IPS DF 6.9 (cell line): ENCODE data around the gene C16orf54.
"Not testable (repeated sequence)": the region's sequence is repeated elsewhere in the genome, so short reads cannot be mapped to it uniquely, and the experiment has no call there.

Experiments used
- DNase-seq: peaks from one replicate; pipeline ENCODE4 v3.0.0-alpha.2; 2013; ENCODE audit warnings: low read depth, low spot score
- H3K27ac ChIP-seq: one replicate; pipeline ENCODE4 v1.5.1; 2013; ENCODE audit warnings: low read length, control low read depth
- H3K27me3 ChIP-seq: 2 replicates; pipeline ENCODE4 v1.6.1; 2013; ENCODE audit warnings: mild to moderate bottlenecking, low read length; ENCODE audit not compliant: control insufficient read depth, insufficient read depth
- H3K36me3 ChIP-seq: 2 replicates; pipeline ENCODE4 v1.6.1; 2013; ENCODE audit warnings: low read length; ENCODE audit not compliant: control insufficient read depth, insufficient read depth
- H3K4me1 ChIP-seq: 2 replicates; pipeline ENCODE4 v1.6.1; 2013; ENCODE audit warnings: low read length; ENCODE audit not compliant: control insufficient read depth, insufficient read depth
- H3K4me3 ChIP-seq: 2 replicates; pipeline ENCODE4 v1.5.1; 2013; ENCODE audit warnings: mild to moderate bottlenecking, low read length
- H3K9me3 ChIP-seq: 2 replicates; pipeline ENCODE4 v1.6.1; 2013; ENCODE audit warnings: low read length, inconsistent platforms; ENCODE audit not compliant: control insufficient read depth, insufficient read depth
- WGBS: extraction: QIAGEN DNeasy Blood & Tissue Kit; methylation state at CpG from one replicate; pipeline ENCODE4 v1.1.7; 2013; ENCODE audit warnings: mixed read lengths, missing lambda C conversion rate; ENCODE audit not compliant: insufficient read length, insufficient coverage; 5-methylcytosine and 5-hydroxymethylcytosine counted together

C16orf54 gene

DNA sequence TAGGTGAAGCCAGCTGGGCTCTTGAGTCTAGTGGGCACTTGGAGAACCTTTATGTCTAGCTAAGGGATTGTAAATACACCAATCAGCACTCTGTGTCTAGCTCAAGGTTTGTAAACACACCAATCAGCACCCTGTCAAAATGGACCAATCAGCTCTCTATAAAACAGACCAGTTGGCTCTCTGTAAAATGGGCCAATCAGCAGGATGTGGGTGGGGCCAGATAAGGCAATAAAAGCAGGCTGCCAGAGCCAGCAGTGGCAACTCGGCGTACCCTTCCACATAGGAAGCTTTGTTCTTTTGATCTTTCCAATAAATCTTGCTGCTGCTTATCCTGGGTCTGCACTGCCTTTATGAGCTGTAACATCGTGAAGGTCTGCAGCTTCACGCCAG lies 3.0 kb upstream of the C16orf54 start:
- not testable (repeated sequence) for H3K36me3 ChIP-seq, DNase-seq, H3K27ac ChIP-seq, H3K4me3 ChIP-seq, H3K4me1 ChIP-seq, H3K27me3 ChIP-seq, H3K9me3 ChIP-seq
- no CpG with 5 or more reads among the region's 4 CpGs for WGBS

GRCh38 chr16:29747947-29748759 lies 2.4 kb upstream of the C16orf54 start:
- no peak overlapping the region for H3K4me3 ChIP-seq
- DNase-seq: no peak
- no peaks in the 10 kb centered on the region for H3K36me3 ChIP-seq
- H3K4me1 ChIP-seq: no peaks in the 10 kb centered on the region
- no peaks in the 10 kb centered on the region for H3K27me3 ChIP-seq
- no peaks in the 10 kb centered on the region for H3K9me3 ChIP-seq
- no peak overlapping the region for H3K27ac ChIP-seq
- WGBS: no CpG with 5 or more reads among the region's 30 CpGs

DNA sequence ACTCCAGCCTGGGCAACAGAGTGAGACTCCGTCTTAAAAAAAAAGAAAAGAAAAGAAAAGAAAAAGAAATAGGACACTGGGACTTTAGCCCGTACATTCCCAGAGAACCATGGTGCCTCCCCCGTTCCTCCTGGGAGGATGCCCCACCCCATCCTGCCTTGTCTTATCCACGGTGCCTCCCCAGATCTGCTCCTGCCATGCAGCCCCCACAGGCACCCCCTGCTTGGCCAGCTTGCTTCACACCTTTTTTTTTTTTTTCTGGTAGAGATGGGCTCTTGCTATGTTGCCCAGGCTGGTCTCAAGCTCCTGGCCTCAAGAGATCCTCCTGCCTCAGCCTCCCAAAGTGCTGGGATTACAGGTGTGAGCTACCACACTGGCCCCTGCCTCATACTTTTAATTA lies 728 bp upstream of the C16orf54 start:
- not testable (repeated sequence) for H3K4me3 ChIP-seq, H3K9me3 ChIP-seq, DNase-seq, H3K36me3 ChIP-seq, H3K4me1 ChIP-seq, H3K27me3 ChIP-seq, H3K27ac ChIP-seq
- WGBS: no CpG with 5 or more reads among the region's 4 CpGs

- no peak for DNase-seq
- no peak overlapping the region for H3K4me3 ChIP-seq
- no peak overlapping the region for H3K27ac ChIP-seq
These were observed 503 bp downstream of the C16orf54 start for GRCh38 chr16:29745121-29745852.

DNA sequence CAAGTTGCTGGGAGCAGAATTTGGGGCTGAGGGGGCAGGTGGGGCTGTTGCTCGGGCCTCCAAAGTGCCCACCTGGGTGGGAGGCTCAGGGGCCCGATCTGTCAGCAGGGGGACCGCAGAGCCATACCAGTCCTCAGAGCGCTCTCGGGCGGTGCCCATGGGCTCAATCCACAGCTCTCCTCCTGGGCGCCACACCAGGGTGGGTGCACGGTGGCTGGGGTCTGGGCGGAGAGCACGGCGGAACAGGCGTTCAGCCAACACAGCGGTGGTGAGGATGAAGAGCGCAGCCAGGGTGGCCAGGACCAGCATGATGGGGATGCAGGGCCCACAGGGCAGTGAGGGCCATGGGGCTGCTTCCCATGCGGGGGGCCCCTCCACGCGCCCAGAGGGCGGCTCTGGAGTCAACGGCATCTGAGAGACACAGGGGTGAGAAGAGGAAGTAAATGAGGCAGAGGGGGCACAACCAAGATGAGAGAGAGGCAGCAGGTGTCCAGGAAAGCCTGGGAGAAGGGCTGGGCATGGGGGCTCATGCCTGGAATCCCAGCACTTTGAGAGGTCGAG lies 1.2 kb downstream of the C16orf54 start:
- no peaks in the 10 kb centered on the region for H3K9me3 ChIP-seq
- H3K4me1 ChIP-seq: no peaks in the 10 kb centered on the region
- WGBS: no CpG with 5 or more reads among the region's 20 CpGs
- H3K36me3 ChIP-seq: no peaks in the 10 kb centered on the region
- no peak for DNase-seq
- no peak overlapping the region for H3K4me3 ChIP-seq
- H3K27me3 ChIP-seq: no peaks in the 10 kb centered on the region
- no peak overlapping the region for H3K27ac ChIP-seq

More at GRCh38 chr16:29745121-29745852, 503 bp downstream of the C16orf54 start:
- Histone ChIP-seq H3K4me1 (no peaks in the 10 kb centered on the region), H3K9me3 (no peaks in the 10 kb centered on the region), H3K27me3 (no peaks in the 10 kb centered on the region), H3K36me3 (no peaks in the 10 kb centered on the region)
- WGBS: no CpG with 5 or more reads among the region's 16 CpGs

DNA sequence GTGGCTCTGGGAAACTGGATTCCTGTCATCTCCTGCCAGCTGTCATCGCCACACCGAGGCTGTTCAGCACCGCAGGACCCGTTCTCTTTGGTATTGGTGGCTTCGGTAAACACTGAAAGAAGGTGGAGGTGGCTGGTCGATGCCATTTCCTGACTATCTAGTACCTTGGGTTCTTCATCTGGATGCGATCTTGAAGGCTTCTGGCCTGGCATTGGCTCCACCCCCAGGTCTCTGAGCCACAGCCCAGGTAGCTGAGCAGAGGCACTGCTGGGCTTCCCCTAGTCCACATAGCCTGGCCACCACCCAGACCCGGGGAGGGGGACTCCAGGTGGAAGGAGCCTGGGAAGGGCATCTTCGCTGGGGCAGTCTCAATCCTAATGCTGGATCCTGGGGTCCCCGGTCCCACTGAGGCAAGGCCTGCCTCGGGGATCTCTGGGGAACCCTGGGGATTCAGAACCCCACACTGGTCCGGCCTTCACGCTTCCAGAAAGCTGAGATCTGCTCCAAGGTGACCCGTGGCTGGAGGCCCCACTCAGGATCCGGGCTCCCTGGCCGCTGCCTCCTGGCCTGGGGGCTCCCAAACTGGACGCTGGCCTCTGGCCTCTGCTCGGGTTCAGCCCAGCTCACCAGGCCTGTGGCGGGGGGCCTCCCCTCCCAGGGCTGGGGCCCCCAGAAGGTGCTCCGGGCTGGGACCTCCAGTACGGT lies 1.8 kb downstream of the C16orf54 start:
- Histone ChIP-seq H3K27me3 (no peaks in the 10 kb centered on the region), H3K9me3 (no peaks in the 10 kb centered on the region), H3K27ac (no peak overlapping the region), H3K4me1 (no peaks in the 10 kb centered on the region), H3K4me3 (no peak overlapping the region), H3K36me3 (no peaks in the 10 kb centered on the region)
- no CpG with 5 or more reads among the region's 21 CpGs for WGBS
- no peak for DNase-seq

DNA sequence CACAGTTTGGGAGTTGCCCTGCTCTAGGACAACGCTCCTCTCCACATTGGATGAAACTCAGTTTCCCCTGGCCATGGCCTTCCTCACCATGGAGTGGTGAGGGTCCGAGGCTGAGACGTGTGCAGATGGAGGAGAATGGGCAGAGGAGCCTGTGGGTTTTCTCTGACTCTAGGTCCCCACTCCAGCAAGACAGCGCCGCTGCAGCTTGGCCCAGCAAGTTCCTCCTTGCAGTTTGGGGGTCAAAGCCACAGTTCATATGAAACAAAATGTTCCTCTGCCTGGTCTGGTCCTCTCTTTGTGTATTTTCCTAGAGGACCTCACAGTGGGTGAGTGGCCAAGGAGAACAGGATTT lies 2.3 kb downstream of the C16orf54 start:
- WGBS: no CpG with 5 or more reads among the region's 5 CpGs
- no peaks in the 10 kb centered on the region for H3K4me1 ChIP-seq

GRCh38 chr16:29742683-29743275 lies 3.0 kb downstream of the C16orf54 start:
- Histone ChIP-seq H3K36me3 (no peaks in the 10 kb centered on the region), H3K9me3 (no peaks in the 10 kb centered on the region), H3K4me1 (no peaks in the 10 kb centered on the region; the same call in 1 of the 2 replicates), H3K27me3 (no peaks in the 10 kb centered on the region), H3K4me3 (no peak overlapping the region), H3K27ac (no peak overlapping the region)
- whole genome bisulfite sequencing: no CpG with 5 or more reads among the region's 7 CpGs
- no peak for DNase-seq

More for the DNA sequence above, 2.3 kb downstream of the C16orf54 start:
- Histone ChIP-seq H3K27me3 (no peaks in the 10 kb centered on the region), H3K27ac (no peak overlapping the region), H3K4me3 (no peak overlapping the region), H3K36me3 (no peaks in the 10 kb centered on the region), H3K9me3 (no peaks in the 10 kb centered on the region)
- no peak for DNase-seq

GRCh38 chr16:29740630-29741015 lies 5.2 kb downstream of the C16orf54 start:
- not testable (repeated sequence) for DNase-seq, H3K4me3 ChIP-seq, H3K9me3 ChIP-seq, H3K36me3 ChIP-seq, H3K27me3 ChIP-seq, H3K27ac ChIP-seq, H3K4me1 ChIP-seq
- no CpG with 5 or more reads among the region's 11 CpGs for WGBS
